T follicular helper cell (primary cell): ENCODE data around the gene IL36G.

ENCODE experiments used
- DNase-seq: peaks from one replicate; pipeline ENCODE4 v3.0.0-alpha.2; 2020; ENCODE audit warnings: low read depth

Gene IL36G

GRCh38 chr2:112972423-112973086, 5.3 kb upstream of the IL36G start:
- DNase-seq = no peak

- no peak for DNase-seq
Observed at GRCh38 chr2:112973156-112973555, 4.7 kb upstream of the IL36G start.

- no peak for DNase-seq
Observed at GRCh38 chr2:112979731-112980130, 1.9 kb downstream of the IL36G start.

- no peak for DNase-seq
Observed at GRCh38 chr2:112980537-112980936, 2.7 kb downstream of the IL36G start.

GRCh38 chr2:112985090-112985489, 7.3 kb downstream of the IL36G start:
- DNase-seq = no peak

GRCh38 chr2:112989611-112990010, 11.8 kb downstream of the IL36G start:
- no peak for DNase-seq

- no peak for DNase-seq
Observed at GRCh38 chr2:112993831-112994230, 16.0 kb downstream of the IL36G start.

- DNase-seq = no peak
Observed at GRCh38 chr2:112994648-112995047, 16.8 kb downstream of the IL36G start.

- DNase-seq = no peak
Observed at GRCh38 chr2:112995346-112995920, 17.6 kb downstream of the IL36G start.

- DNase-seq = peak; percentile 70
Observed at GRCh38 chr2:112996635-112997034, 18.8 kb downstream of the IL36G start.

- no peak for DNase-seq
Observed at GRCh38 chr2:112997151-112997550, 19.3 kb downstream of the IL36G start.

GRCh38 chr2:113000436-113000835, 22.6 kb downstream of the IL36G start:
- no peak for DNase-seq

- DNase-seq = no peak
Observed at GRCh38 chr2:113002677-113003076, 24.9 kb downstream of the IL36G start.

GRCh38 chr2:113005030-113005509, 27.3 kb downstream of the IL36G start, which contains the start of gene IL36A:
Gene IL36A (plus strand): TSS chr2:113005459. CDS start chr2:113005872, 413 bp downstream.
- no peak for DNase-seq

- DNase-seq = no peak
Observed at GRCh38 chr2:113007250-113007649, 29.4 kb downstream of the IL36G start.

- DNase-seq = no peak
Observed at GRCh38 chr2:113009622-113010021, 31.8 kb downstream of the IL36G start.

GRCh38 chr2:113010088-113010487, 32.3 kb downstream of the IL36G start:
- DNase-seq = no peak

- no peak for DNase-seq
Observed at GRCh38 chr2:113011108-113011507, 33.3 kb downstream of the IL36G start.

- no peak for DNase-seq
Observed at GRCh38 chr2:113012436-113013335, 34.9 kb downstream of the IL36G start.

- DNase-seq = no peak
Observed at GRCh38 chr2:113013336-113013661, 35.5 kb downstream of the IL36G start.

- no peak for DNase-seq
Observed at GRCh38 chr2:113014067-113014466, 36.3 kb downstream of the IL36G start.

- DNase-seq = no peak
Observed at GRCh38 chr2:113015042-113015441, 37.2 kb downstream of the IL36G start.

- no peak for DNase-seq
Observed at GRCh38 chr2:113015655-113016054, 37.8 kb downstream of the IL36G start.
